ENCODE results near the gene CTTN. TPM values are rescaled to one million over a fixed set of nuclear protein-coding genes. Genes with fewer than 3 reads are reported as not detected.

CTTN gene
- total RNA-seq, 2 experiments from 2014 or later, result 5.0 to 9.3 TPM

- intact Hi-C loops (cut with micrococcal nuclease; ENCODE audit: unreplicated experiment), result no loop called here
- Histone ChIP-seq H3K27ac (ENCODE audit: low read depth, low read length, poor library complexity, severe bottlenecking) (no peak overlapping the region), H3K4me3 (ENCODE audit: low read depth, low read length, poor library complexity, severe bottlenecking) (no peak overlapping the region), H3K4me1 (ENCODE audit: insufficient read depth, low read length, poor library complexity, severe bottlenecking) (peaks cover 8% of the 10 kb centered on the region), H2AFZ (ENCODE audit: low read length) (no peak overlapping the region), H3K36me3 (ENCODE audit: insufficient read depth, low read length) (no peaks in the 10 kb centered on the region), H3K9me2 (ENCODE audit: insufficient read depth, low read length) (no peaks in the 10 kb centered on the region), H3K4me2 (ENCODE audit: low read length) (no peak overlapping the region), H4K20me1 (ENCODE audit: insufficient read depth, low read length) (no peaks in the 10 kb centered on the region), H3K79me2 (ENCODE audit: insufficient read depth, low read depth, low read length) (no peaks in the 10 kb centered on the region), H3K9me3 (ENCODE audit: low read length) (no peaks in the 10 kb centered on the region)
- no TSS peak for BruUV-seq (replicated peaks)
- TF ChIP-seq EZH2phosphoT487 (IDR thresholded peaks at IDR 0.05; ENCODE audit: borderline replicate concordance, low read depth, low read length) (no peak), CTCF (conservative IDR thresholded peaks at IDR 0.05; ENCODE audit: low read length) (no peak)
- ChIA-PET POLR2A (no interaction called here), CTCF (ENCODE audit: unreplicated experiment) (no interaction called here)
- DNase-seq (ENCODE audit: low spot score), result no peak
These were observed 75.8 kb downstream of the CTTN start for GRCh38 chr11:70473873-70474690.

- H3K9me3 ChIP-seq (ENCODE audit: low read length), result no peaks in the 10 kb centered on the region
- H3K36me3 ChIP-seq (ENCODE audit: insufficient read depth, low read length), result no peaks in the 10 kb centered on the region
- no peak overlapping the region for H2AFZ ChIP-seq (ENCODE audit: low read length)
- no peaks in the 10 kb centered on the region for H4K20me1 ChIP-seq (ENCODE audit: insufficient read depth, low read length)
- H3K9me2 ChIP-seq (ENCODE audit: insufficient read depth, low read length), result no peaks in the 10 kb centered on the region
- ChIA-PET POLR2A (no interaction called here), CTCF (ENCODE audit: unreplicated experiment) (no interaction called here)
- peaks cover 7% of the 10 kb centered on the region for H3K4me1 ChIP-seq (ENCODE audit: insufficient read depth, low read length, poor library complexity, severe bottlenecking)
- no peak overlapping the region for H3K4me2 ChIP-seq (ENCODE audit: low read length)
- no peak for TF ChIP-seq EZH2phosphoT487 (IDR thresholded peaks at IDR 0.05; ENCODE audit: borderline replicate concordance, low read depth, low read length)
- TF ChIP-seq CTCF (conservative IDR thresholded peaks at IDR 0.05; ENCODE audit: low read length), result no peak
- no peak for DNase-seq (ENCODE audit: low spot score)
- intact Hi-C loops (cut with micrococcal nuclease; ENCODE audit: unreplicated experiment), result no loop called here
- no peak overlapping the region for H3K27ac ChIP-seq (ENCODE audit: low read depth, low read length, poor library complexity, severe bottlenecking)
- H3K79me2 ChIP-seq (ENCODE audit: insufficient read depth, low read depth, low read length), result no peaks in the 10 kb centered on the region
- H3K4me3 ChIP-seq (ENCODE audit: low read depth, low read length, poor library complexity, severe bottlenecking), result no peak overlapping the region
- BruUV-seq (replicated peaks), result no TSS peak
These were observed 76.4 kb downstream of the CTTN start for GRCh38 chr11:70474710-70475109.

- DNase-seq (ENCODE audit: low spot score), result no peak
- Histone ChIP-seq H4K20me1 (ENCODE audit: insufficient read depth, low read length) (no peaks in the 10 kb centered on the region), H3K4me1 (ENCODE audit: insufficient read depth, low read length, poor library complexity, severe bottlenecking) (no peaks in the 10 kb centered on the region), H2AFZ (ENCODE audit: low read length) (no peak overlapping the region), H3K9me2 (ENCODE audit: insufficient read depth, low read length) (no peaks in the 10 kb centered on the region), H3K79me2 (ENCODE audit: insufficient read depth, low read depth, low read length) (no peaks in the 10 kb centered on the region), H3K36me3 (ENCODE audit: insufficient read depth, low read length) (no peaks in the 10 kb centered on the region), H3K4me3 (ENCODE audit: low read depth, low read length, poor library complexity, severe bottlenecking) (no peak overlapping the region), H3K9me3 (ENCODE audit: low read length) (no peaks in the 10 kb centered on the region), H3K27ac (ENCODE audit: low read depth, low read length, poor library complexity, severe bottlenecking) (no peak overlapping the region), H3K4me2 (ENCODE audit: low read length) (no peak overlapping the region)
- BruUV-seq (replicated peaks), result no TSS peak
- no peak for TF ChIP-seq EZH2phosphoT487 (IDR thresholded peaks at IDR 0.05; ENCODE audit: borderline replicate concordance, low read depth, low read length)
- TF ChIP-seq CTCF (conservative IDR thresholded peaks at IDR 0.05; ENCODE audit: low read length), result no peak
- ChIA-PET CTCF (ENCODE audit: unreplicated experiment) (no interaction called here), POLR2A (no interaction called here)
- intact Hi-C loops (cut with micrococcal nuclease; ENCODE audit: unreplicated experiment), result no loop called here
These were observed 78.3 kb downstream of the CTTN start for GRCh38 chr11:70476669-70477068.
